Neural cell (in vitro differentiated cells): ENCODE measurements around the gene FIBCD1.

Source experiments
- CTCF ChIP-seq: fragments of 450-650 bp; IDR thresholded peaks from 2 replicates; pipeline ENCODE4 v1.5.1; 2014; ENCODE audit warnings: antibody characterized with exemption, mild to moderate bottlenecking, moderate library complexity; ENCODE audit not compliant: poor library complexity, severe bottlenecking
- EP300 ChIP-seq: fragments of 450-650 bp; conservative IDR thresholded peaks from 2 replicates; pipeline ENCODE4 v1.6.1; 2014; ENCODE audit warnings: antibody characterized with exemption, mild to moderate bottlenecking, moderate library complexity; ENCODE audit not compliant: poor library complexity, severe bottlenecking
- EZH2 ChIP-seq: fragments of 200-600, 300-800 bp; shearing (Covaris generic), sonication (generic); IDR thresholded peaks from 2 replicates; pipeline ENCODE4 v1.6.1; 2014; ENCODE audit warnings: antibody characterized with exemption, low read length, borderline replicate concordance, mild to moderate bottlenecking; ENCODE audit not compliant: insufficient read depth, poor library complexity, severe bottlenecking
- POLR2AphosphoS5 ChIP-seq: IDR thresholded peaks from 2 replicates; pipeline ENCODE4 v1.6.1; 2012
- SMC3 ChIP-seq: fragments of 450-650 bp; conservative IDR thresholded peaks from 2 replicates; pipeline ENCODE4 v1.6.1; 2014; ENCODE audit warnings: antibody characterized with exemption, mild to moderate bottlenecking, moderate library complexity; ENCODE audit not compliant: poor library complexity
- TAF1 ChIP-seq: IDR thresholded peaks from 2 replicates; pipeline ENCODE4 v1.6.1; 2012; ENCODE audit warnings: low read depth
- TF ChIP-seq, protein P1 (sequence below): IDR thresholded peaks from 2 replicates; pipeline ENCODE4 v1.6.1; 2012; ENCODE audit warnings: borderline replicate concordance

GRCh38 chr9:130954317-130954716 lies 15.3 kb upstream of the FIBCD1 start:
- TF ChIP-seq CTCF: no peak
- no peak for TF ChIP-seq TAF1
- no peak for TF ChIP-seq SMC3
- TF ChIP-seq POLR2AphosphoS5: no peak
- no peak for TF ChIP-seq EZH2
- TF ChIP-seq EP300: no peak
- TF ChIP-seq, protein P1, sequence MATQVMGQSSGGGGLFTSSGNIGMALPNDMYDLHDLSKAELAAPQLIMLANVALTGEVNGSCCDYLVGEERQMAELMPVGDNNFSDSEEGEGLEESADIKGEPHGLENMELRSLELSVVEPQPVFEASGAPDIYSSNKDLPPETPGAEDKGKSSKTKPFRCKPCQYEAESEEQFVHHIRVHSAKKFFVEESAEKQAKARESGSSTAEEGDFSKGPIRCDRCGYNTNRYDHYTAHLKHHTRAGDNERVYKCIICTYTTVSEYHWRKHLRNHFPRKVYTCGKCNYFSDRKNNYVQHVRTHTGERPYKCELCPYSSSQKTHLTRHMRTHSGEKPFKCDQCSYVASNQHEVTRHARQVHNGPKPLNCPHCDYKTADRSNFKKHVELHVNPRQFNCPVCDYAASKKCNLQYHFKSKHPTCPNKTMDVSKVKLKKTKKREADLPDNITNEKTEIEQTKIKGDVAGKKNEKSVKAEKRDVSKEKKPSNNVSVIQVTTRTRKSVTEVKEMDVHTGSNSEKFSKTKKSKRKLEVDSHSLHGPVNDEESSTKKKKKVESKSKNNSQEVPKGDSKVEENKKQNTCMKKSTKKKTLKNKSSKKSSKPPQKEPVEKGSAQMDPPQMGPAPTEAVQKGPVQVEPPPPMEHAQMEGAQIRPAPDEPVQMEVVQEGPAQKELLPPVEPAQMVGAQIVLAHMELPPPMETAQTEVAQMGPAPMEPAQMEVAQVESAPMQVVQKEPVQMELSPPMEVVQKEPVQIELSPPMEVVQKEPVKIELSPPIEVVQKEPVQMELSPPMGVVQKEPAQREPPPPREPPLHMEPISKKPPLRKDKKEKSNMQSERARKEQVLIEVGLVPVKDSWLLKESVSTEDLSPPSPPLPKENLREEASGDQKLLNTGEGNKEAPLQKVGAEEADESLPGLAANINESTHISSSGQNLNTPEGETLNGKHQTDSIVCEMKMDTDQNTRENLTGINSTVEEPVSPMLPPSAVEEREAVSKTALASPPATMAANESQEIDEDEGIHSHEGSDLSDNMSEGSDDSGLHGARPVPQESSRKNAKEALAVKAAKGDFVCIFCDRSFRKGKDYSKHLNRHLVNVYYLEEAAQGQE: no peak
